IMR-90 (cell line): ENCODE results near the gene PRSS33. TPM values are rescaled to one million over a fixed set of nuclear protein-coding genes. Genes with fewer than 3 reads are reported as not detected.

ENCODE experiments used
- ATAC-seq: fragments of 200-7000 bp; cut with Tn5 transposase; 2 replicates; pipeline ENCODE4 v1.9.1; 2020; ENCODE audit warnings: low read depth, mild to moderate bottlenecking, moderate library complexity
- BruUV-seq: library from RNA; stranded (reverse); fragments of 400-500 nt; replicated peaks from 2 replicates; lab custom pipeline; 2021; lab: Mats Ljungman, UMichigan
- CTCF ChIA-PET: fragments of 300-600 bp; formaldehyde crosslinking; extraction: SDS; loops from one replicate; lab custom pipeline; 2021; ENCODE audit warnings: antibody characterized with exemption; lab: Yijun Ruan, JAX
- POLR2A ChIA-PET: fragments of 300-600 bp; sonication (Branson Sonifier 250); formaldehyde crosslinking; loops from one replicate; lab custom pipeline; 2022; ENCODE audit warnings: antibody characterized with exemption; ENCODE audit not compliant: unreplicated experiment; lab: Charles Lee
- DNase-seq: peaks from one replicate; pipeline ENCODE4 v3.0.0; 2013
- H2AFZ ChIP-seq: replicated peaks from 2 replicates; pipeline ENCODE3; 2013; ENCODE audit warnings: low read length, mild to moderate bottlenecking; ENCODE audit not compliant: poor library complexity
- H2AK5ac ChIP-seq: 2 replicates; pipeline ENCODE4 v1.6.1; 2013; ENCODE audit warnings: low read depth, low read length, inconsistent platforms
- H2AK9ac ChIP-seq: replicated peaks from 2 replicates; pipeline ENCODE3; 2013; ENCODE audit warnings: mild to moderate bottlenecking, low read depth, low read length, moderate library complexity; ENCODE audit not compliant: poor library complexity
- H2BK120ac ChIP-seq: 2 replicates; pipeline ENCODE4 v1.6.1; 2013; ENCODE audit warnings: low read depth, low read length, inconsistent platforms
- H2BK15ac ChIP-seq: 3 replicates; pipeline ENCODE4 v1.6.1; 2013; ENCODE audit warnings: low read depth, low read length, inconsistent platforms
- H2BK20ac ChIP-seq: 2 replicates; pipeline ENCODE4 v1.6.1; 2013; ENCODE audit warnings: low read depth, mild to moderate bottlenecking, inconsistent platforms, low read length, moderate library complexity
- H2BK5ac ChIP-seq: 2 replicates; pipeline ENCODE4 v1.6.1; 2013; ENCODE audit warnings: mild to moderate bottlenecking, low read depth, low read length, inconsistent platforms; ENCODE audit not compliant: poor library complexity, severe bottlenecking
- H3K14ac ChIP-seq: replicated peaks from 2 replicates; pipeline ENCODE4 v1.6.1; 2013; ENCODE audit warnings: low read depth, low read length, inconsistent platforms
- H3K18ac ChIP-seq: 2 replicates; pipeline ENCODE4 v1.6.1; 2013; ENCODE audit warnings: low read depth, low read length, control low read depth
- H3K23ac ChIP-seq: 2 replicates; pipeline ENCODE4 v1.6.1; 2013; ENCODE audit warnings: low read depth, low read length, inconsistent platforms
- H3K27ac ChIP-seq: 2 replicates; pipeline ENCODE4 v1.5.1; 2013; ENCODE audit warnings: mild to moderate bottlenecking, control low read depth, low read length; ENCODE audit not compliant: insufficient read depth
- H3K27me3 ChIP-seq: 2 replicates; pipeline ENCODE4 v1.6.1; 2013; ENCODE audit warnings: low read length; ENCODE audit not compliant: control insufficient read depth, insufficient read depth
- H3K36me3 ChIP-seq: 2 replicates; pipeline ENCODE4 v1.6.1; 2013; ENCODE audit warnings: low read length, mixed read lengths; ENCODE audit not compliant: control insufficient read depth, insufficient read depth
- H3K4ac ChIP-seq: 2 replicates; pipeline ENCODE4 v1.6.1; 2013; ENCODE audit warnings: low read depth, low read length, inconsistent platforms
- H3K4me1 ChIP-seq: 2 replicates; pipeline ENCODE4 v1.6.1; 2013; ENCODE audit warnings: low read length, mixed read lengths; ENCODE audit not compliant: control insufficient read depth, insufficient read depth
- H3K4me2 ChIP-seq: 2 replicates; pipeline ENCODE4 v1.6.1; 2013; ENCODE audit warnings: low read depth, mild to moderate bottlenecking, control low read depth, low read length, moderate library complexity
- H3K4me3 ChIP-seq: 2 replicates; pipeline ENCODE4 v1.5.1; 2013; ENCODE audit warnings: low read depth, mild to moderate bottlenecking, control low read depth, low read length, moderate library complexity; ENCODE audit not compliant: insufficient read depth
- H3K56ac ChIP-seq: 2 replicates; pipeline ENCODE4 v1.6.1; 2013; ENCODE audit warnings: low read length, inconsistent platforms; ENCODE audit not compliant: insufficient read depth; ENCODE audit errors: extremely low read depth
- H3K79me1 ChIP-seq, 2 experiments: 2 replicates each; pipeline ENCODE4 v1.6.1; 2013; ENCODE audit warnings: low read length in 2 of 2, inconsistent platforms in 1 of 2, low read depth in 1 of 2
- H3K9ac ChIP-seq: 2 replicates; pipeline ENCODE4 v1.6.1; 2013; ENCODE audit warnings: low read depth, low read length, control low read depth
- H3K9me1 ChIP-seq: 2 replicates; pipeline ENCODE4 v1.6.1; 2013; ENCODE audit warnings: low read length, inconsistent platforms; ENCODE audit not compliant: insufficient read depth
- H3K9me3 ChIP-seq: 2 replicates; pipeline ENCODE4 v1.6.1; 2013; ENCODE audit warnings: low read length; ENCODE audit not compliant: control insufficient read depth, insufficient read depth
- H4K20me1 ChIP-seq: 2 replicates; pipeline ENCODE4 v1.6.1; 2013; ENCODE audit warnings: low read length, inconsistent platforms; ENCODE audit not compliant: insufficient read depth
- H4K5ac ChIP-seq: 2 replicates; pipeline ENCODE4 v1.6.1; 2013; ENCODE audit warnings: mild to moderate bottlenecking, low read depth, low read length, control low read depth
- H4K8ac ChIP-seq, 2 experiments: 2 replicates each; pipeline ENCODE4 v1.6.1; 2013; ENCODE audit warnings: low read depth in 2 of 2, low read length in 2 of 2, control low read depth in 1 of 2, inconsistent platforms in 1 of 2
- H4K91ac ChIP-seq: 2 replicates; pipeline ENCODE4 v1.6.1; 2013; ENCODE audit warnings: low read depth, low read length, inconsistent platforms; ENCODE audit not compliant: insufficient read depth
- CHD1 ChIP-seq: IDR thresholded peaks from 2 replicates; pipeline ENCODE4 v1.6.1; 2012; ENCODE audit warnings: low read depth, low read length, improper control_type of control experiment
- FOS ChIP-seq: fragments of 150-350 bp; IDR thresholded peaks from 2 replicates; pipeline ENCODE4 v1.6.1; 2016; ENCODE audit warnings: low read depth, low read length
- MAZ ChIP-seq: IDR thresholded peaks from 2 replicates; pipeline ENCODE4 v1.6.1; 2012; ENCODE audit warnings: low read depth, mild to moderate bottlenecking, low read length, improper control_type of control experiment, moderate library complexity, borderline replicate concordance
- NFE2L2 ChIP-seq: fragments of 150-350 bp; IDR thresholded peaks from 2 replicates; pipeline ENCODE4 v1.6.1; 2016; ENCODE audit warnings: low read depth, mild to moderate bottlenecking, low read length
- POLR2A ChIP-seq: IDR thresholded peaks from 2 replicates; pipeline ENCODE4 v1.6.1; 2012; ENCODE audit warnings: mild to moderate bottlenecking, low read depth, low read length
- RFX5 ChIP-seq: IDR thresholded peaks from 2 replicates; pipeline ENCODE4 v1.8.0; 2012; ENCODE audit warnings: low read depth, mild to moderate bottlenecking, low read length, moderate library complexity
- SMC3 ChIP-seq: fragments of 150-350 bp; IDR thresholded peaks from 2 replicates; pipeline ENCODE4 v1.6.1; 2016; ENCODE audit warnings: low read depth, mild to moderate bottlenecking, antibody characterized with exemption, low read length, moderate library complexity
- WGBS, 2 experiments: methylation state at CpG; one replicate each; pipeline versions ENCODE4 v1.1.5 to v1.1.7; 2013; ENCODE audit warnings: missing lambda C conversion rate in 2 of 2; ENCODE audit not compliant: insufficient read length in 1 of 2; ENCODE audit errors: extremely low coverage in 2 of 2; 5-methylcytosine and 5-hydroxymethylcytosine counted together
- dilution Hi-C: fragments of 300-500 bp; cut with HindIII; formaldehyde crosslinking; loops from one replicate; pipeline ENCODE4 v1.14.3; 2018; ENCODE audit warnings: low sequenced_read_pairs; ENCODE audit not compliant: unreplicated experiment
- in situ Hi-C: fragments of 300-500 bp; cut with MboI; formaldehyde crosslinking; loops from 3 replicates; pipeline ENCODE4 v1.14.3; 2019; ENCODE audit warnings: low sequenced_read_pairs, inconsistent platforms, mixed read lengths
- intact Hi-C: fragments of 100-400 bp; cut with micrococcal nuclease; formaldehyde crosslinking; loops from 2 replicates; pipeline ENCODE4 v1.10.0; 2022
- polyA plus RNA-seq, 3 experiments: library from polyadenylated mRNA; depleted of rRNA; stranded (reverse); fragments of >200 nt; gene quantifications; 2 replicates each; pipeline ENCODE4 v1.2.3, GENCODE V29; 2012; ENCODE audit warnings: low replicate concordance in 1 of 3
- total RNA-seq: library from RNA; depleted of rRNA; stranded (reverse); fragments of >200 nt; gene quantifications from 2 replicates; pipeline ENCODE4 v1.2.3, GENCODE V29; 2012
- TF ChIP-seq, protein P1 (sequence below): fragments of 150-350 bp; IDR thresholded peaks from 2 replicates; pipeline ENCODE4 v1.6.1; 2016; ENCODE audit warnings: low read depth, mild to moderate bottlenecking, low read length, moderate library complexity, borderline replicate concordance
- TF ChIP-seq, protein P2 (sequence below): conservative IDR thresholded peaks from 2 replicates; pipeline ENCODE4 v1.5.1; 2012; ENCODE audit warnings: mild to moderate bottlenecking, low read depth, low read length, improper control_type of control experiment

Gene PRSS33
- total and polyA plus RNA-seq, 2 of the 4 experiments (the other 2 are of a cell fraction): not detected

DNA sequence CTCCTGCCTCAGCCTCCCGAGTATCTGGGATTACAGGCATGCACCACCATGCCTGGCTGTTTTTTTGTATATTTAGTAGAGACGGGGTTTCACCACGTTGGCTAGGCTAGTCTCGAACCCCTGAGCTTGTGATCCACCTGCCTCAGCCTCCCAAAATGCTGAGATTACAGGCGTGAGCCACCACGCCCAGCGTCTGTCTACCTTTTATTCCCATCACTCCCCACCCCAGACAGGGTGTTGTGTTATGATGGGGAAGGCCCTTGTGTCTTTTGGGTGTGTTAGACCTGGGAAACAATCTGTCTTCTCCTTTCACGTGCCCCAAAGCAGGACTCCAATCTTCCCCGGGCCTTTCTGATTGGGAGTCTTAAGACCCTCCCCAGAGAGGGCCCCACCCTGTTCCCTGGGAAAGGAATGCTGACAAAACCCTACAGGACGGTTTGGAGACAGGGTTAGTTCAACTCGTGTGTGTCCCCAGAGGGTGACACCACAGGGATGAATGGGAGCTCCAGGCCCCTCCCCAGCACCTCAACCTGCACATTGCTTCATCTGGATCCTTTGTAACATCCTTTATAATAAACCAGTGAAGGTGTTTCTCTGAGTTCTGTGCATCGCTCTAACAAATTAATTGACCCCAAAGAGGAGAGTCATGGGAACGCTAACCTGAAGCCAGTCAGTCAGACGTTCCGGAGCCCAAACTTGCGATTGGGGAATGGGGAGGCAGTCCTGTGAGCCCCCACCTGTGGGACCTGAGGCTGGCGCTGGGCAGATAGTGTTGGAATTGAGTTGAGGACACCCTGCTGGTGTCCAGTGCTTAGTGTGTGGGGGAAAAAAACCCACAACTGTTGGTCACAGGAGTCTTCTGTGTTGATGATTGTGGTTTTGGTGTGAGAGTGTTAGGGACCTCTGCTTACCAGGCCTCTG lies 7.1 kb downstream of the PRSS33 start:
- CTCF ChIA-PET: no interaction called here
- ATAC-seq: no peak
- in situ Hi-C loops: no loop called here

More for the DNA sequence above, 7.1 kb downstream of the PRSS33 start:
- no peak overlapping the region for H3K4ac ChIP-seq
- H3K9me1 ChIP-seq: peaks cover 10% of the 10 kb centered on the region
- no peaks in the 10 kb centered on the region for H3K9me3 ChIP-seq
- peaks cover 22% of the 10 kb centered on the region for H3K27me3 ChIP-seq
- no peak overlapping the region for H3K4me3 ChIP-seq
- DNase-seq: no peak
- no peak overlapping the region for H4K91ac ChIP-seq
- no peak for TF ChIP-seq NFE2L2
- TF ChIP-seq SMC3: no peak
- TF ChIP-seq FOS: no peak
- no peak for TF ChIP-seq CHD1
- TF ChIP-seq, protein P1, sequence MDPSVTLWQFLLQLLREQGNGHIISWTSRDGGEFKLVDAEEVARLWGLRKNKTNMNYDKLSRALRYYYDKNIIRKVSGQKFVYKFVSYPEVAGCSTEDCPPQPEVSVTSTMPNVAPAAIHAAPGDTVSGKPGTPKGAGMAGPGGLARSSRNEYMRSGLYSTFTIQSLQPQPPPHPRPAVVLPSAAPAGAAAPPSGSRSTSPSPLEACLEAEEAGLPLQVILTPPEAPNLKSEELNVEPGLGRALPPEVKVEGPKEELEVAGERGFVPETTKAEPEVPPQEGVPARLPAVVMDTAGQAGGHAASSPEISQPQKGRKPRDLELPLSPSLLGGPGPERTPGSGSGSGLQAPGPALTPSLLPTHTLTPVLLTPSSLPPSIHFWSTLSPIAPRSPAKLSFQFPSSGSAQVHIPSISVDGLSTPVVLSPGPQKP: no peak
- no peak for TF ChIP-seq POLR2A
- TF ChIP-seq, protein P2, sequence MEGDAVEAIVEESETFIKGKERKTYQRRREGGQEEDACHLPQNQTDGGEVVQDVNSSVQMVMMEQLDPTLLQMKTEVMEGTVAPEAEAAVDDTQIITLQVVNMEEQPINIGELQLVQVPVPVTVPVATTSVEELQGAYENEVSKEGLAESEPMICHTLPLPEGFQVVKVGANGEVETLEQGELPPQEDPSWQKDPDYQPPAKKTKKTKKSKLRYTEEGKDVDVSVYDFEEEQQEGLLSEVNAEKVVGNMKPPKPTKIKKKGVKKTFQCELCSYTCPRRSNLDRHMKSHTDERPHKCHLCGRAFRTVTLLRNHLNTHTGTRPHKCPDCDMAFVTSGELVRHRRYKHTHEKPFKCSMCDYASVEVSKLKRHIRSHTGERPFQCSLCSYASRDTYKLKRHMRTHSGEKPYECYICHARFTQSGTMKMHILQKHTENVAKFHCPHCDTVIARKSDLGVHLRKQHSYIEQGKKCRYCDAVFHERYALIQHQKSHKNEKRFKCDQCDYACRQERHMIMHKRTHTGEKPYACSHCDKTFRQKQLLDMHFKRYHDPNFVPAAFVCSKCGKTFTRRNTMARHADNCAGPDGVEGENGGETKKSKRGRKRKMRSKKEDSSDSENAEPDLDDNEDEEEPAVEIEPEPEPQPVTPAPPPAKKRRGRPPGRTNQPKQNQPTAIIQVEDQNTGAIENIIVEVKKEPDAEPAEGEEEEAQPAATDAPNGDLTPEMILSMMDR: no peak
- TF ChIP-seq RFX5: no peak
- no peak for TF ChIP-seq MAZ
- H2BK20ac ChIP-seq: no peak overlapping the region
- no peak overlapping the region for H2BK15ac ChIP-seq
- 100% methylated on average over 1 of the region's 17 CpGs; no CpG with 5 or more reads in 1 of the 2 experiments for WGBS, 2 experiments
- intact Hi-C loops (no loop called here), dilution Hi-C loops (no loop called here)
- H3K23ac ChIP-seq: no peak overlapping the region
- peaks cover 13% of the 10 kb centered on the region; the same call in 1 of the 2 replicates for H4K20me1 ChIP-seq
- H3K56ac ChIP-seq: no peak overlapping the region
- H3K18ac ChIP-seq: no peak overlapping the region
- H3K36me3 ChIP-seq: peaks cover 2% of the 10 kb centered on the region; the same call in 1 of the 2 replicates
- no peak overlapping the region for H4K5ac ChIP-seq
- H2AFZ ChIP-seq: no peak overlapping the region
- no peak overlapping the region for H3K14ac ChIP-seq
- H3K27ac ChIP-seq: no peak overlapping the region
- BruUV-seq: no TSS peak
- no peak overlapping the region for H2BK120ac ChIP-seq
- no peak overlapping the region for H4K8ac ChIP-seq
- peaks cover 13 to 40% of the 10 kb centered on the region in 2 experiments; a peak in 3 of 4 replicates for H3K79me1 ChIP-seq
- no peak overlapping the region for H2BK5ac ChIP-seq
- H3K4me1 ChIP-seq: peaks cover 4% of the 10 kb centered on the region
- POLR2A ChIA-PET: no interaction called here
- no peak overlapping the region for H2AK5ac ChIP-seq
- H2AK9ac ChIP-seq: no peak overlapping the region
- H3K4me2 ChIP-seq: no peak overlapping the region
- H3K9ac ChIP-seq: no peak overlapping the region
